ENCODE data around the gene NAA35.

NAA35 gene

DNA sequence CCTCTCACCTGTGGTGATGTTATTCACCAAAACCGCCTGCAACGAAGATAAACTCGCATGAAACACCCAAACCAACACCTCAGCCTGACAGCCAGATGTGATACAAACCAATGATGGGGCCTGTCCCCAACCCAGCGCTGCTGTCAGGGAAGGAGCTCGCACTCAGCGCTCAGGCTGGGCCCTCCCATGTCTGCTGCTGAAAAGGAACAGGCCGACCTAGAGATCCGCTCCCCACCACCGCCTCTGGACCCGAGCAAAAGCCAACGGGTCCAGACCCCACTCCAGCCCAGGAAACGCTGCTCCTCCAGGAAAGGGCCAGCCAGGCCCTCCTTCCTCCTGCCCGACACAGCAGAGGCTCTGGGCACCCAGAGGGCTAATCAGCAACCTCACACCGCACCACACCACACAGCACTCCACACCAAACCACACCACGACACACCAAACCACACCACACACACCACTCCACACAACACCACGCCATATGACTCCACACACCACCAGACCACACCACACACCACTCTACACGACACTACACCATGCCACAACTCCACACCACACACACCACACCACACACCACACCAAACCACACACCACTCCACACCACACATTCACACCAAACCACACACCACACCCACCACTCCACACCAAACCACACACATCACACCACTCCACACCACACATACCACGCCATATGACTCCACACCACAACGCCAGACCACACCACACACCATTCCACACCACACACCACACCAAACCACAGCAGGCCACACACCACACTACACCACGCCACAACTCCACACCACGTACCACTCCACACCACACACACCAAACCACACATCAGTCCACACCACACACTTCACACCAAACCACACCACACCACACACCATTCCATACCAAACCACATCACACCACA lies 111.9 kb downstream of the NAA35 start:
- FAIRE-seq, result no peak
- DNase-seq (ENCODE audit: extremely low spot score, insufficient read length, low read depth), result no peak

DNA sequence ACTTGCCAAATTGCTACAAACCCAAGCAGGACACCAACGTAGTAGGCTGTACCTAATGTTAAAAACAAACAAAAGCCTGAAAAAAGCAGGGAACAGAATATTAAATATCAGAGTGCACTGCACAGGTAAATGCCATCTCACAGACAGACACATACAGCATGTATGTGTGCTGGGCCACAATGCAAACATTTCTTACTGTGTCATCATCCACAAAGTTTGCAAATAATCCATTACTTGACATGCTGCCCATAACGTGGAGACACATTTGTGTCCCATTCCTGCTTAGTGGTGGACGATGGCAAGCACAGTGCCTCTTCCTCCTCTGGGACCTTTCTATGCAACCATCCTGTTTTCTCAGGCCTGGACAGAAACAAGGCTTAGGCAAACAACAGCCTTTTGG lies 113.7 kb downstream of the NAA35 start:
- FAIRE-seq (no peak), DNase-seq (ENCODE audit: extremely low spot score, insufficient read length, low read depth) (no peak)

DNA sequence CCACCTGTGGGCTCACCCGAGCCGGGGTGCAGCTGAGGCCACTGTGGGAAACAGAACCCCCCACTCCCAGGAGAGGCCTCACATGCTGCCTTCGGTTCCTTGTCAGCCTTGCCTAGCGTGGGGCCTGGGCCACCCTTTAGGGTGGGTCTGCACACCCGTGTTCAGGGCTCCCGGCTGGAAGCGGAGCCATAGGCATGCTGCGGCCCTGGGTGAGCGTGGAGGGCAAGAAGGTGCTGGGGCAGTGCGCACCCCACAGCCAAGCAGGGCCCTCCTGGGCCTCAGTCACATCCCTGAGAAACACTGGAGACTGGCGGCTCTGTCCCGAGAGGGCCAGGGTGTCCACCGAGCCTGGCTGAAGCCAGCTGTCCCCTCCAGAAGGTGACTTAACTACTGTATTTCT lies 116.5 kb downstream of the NAA35 start:
- FAIRE-seq, result no peak
- DNase-seq (ENCODE audit: extremely low spot score, insufficient read length, low read depth), result no peak

DNA sequence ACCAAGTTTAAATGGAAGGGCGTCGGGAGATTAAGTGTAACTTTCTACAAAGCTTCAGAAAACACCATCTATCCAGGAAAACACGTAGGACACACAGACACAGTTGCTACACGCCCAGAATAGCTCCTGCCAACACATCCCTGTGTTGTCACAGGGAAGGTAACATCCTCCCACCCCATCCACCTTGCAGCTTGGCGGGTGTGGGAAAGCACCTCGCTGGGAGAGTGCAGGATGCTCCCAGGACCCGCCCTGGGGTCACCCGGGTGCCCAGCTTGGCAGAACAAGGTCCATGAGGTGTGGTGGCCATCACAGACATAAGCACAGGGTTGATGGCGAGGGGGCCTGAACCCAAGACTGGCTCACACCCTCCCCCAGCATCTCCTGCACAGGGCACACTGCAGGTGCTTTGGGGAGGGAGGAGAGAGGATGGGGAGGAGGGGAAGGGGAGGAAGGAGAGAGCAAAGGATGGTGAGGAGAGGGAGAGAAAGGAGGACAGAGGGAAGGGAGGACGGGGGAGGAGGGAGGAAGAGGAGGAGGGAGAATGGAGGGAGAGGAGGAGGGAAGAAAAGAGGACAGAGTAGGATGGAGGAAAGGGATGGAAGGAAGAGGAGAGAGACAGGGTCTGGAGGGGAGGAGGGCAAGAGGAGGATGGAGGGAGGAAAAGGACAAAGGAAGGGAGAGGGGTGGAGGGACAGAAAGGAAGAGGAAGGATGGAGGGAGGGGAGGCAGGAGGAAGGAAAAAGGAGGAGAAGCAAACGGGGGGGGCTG lies 121.2 kb downstream of the NAA35 start:
- no peak for DNase-seq (ENCODE audit: extremely low spot score, insufficient read length, low read depth)
- FAIRE-seq, result no peak

DNA sequence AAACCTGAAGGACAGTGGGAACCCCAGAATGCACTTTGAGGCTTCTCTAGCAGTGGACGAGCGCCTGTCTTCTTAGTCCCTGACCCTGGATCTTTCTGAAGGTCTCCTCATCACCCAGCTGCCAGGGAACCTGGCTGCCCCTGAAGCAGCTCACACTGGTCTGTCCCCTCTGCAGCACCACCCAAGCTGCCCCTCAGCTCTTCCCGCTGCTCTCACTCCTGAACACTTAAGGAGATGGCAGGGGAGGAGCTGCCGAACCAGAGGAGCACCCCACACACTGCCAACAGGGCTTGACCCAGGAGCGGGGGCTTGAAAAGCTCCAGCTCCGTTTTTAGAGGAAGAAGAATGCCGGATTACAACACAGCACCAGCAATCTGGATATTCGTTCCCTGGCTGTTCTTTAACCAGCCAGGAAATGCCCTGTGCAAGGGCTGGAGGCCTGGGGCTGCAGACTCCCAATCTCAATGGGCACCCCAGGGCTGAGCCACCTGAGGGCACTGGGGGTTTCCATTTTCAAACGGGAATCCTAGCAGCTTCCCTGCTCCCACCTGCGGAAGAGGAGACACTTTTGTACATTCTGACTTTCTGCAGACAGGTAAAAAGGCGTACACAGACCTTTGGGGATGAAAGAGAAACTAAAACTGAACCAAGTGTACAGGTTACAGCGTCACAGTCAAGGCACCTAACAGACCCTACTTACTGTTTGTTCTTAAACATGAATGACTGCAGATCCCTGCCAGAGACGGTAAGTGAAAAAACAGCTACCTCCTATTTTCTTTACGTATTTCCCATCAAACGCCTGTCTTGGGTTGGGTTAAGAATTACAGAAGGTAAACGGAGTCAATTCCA lies 122.1 kb downstream of the NAA35 start:
- DNase-seq (ENCODE audit: extremely low spot score, insufficient read length, low read depth) (no peak), FAIRE-seq (peak; percentile 45)

DNA sequence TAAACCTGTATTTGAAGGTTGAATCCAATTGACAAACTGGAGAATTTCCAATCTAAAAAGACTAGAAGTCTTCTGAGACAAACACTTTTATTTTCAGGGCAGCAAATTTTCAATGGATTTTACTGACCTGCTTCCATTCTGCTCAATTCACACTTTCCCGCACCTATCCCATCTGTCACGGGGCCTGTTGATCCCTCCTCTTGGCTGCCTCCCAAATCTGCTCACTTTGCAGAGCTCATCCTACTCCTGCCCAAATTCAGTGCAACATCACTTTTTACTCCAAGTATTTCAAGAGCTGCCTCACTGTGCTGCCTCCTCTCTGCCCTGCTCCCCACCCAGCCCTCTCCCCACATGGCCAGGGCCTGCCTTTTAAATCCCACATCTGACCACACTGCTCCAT lies 123.3 kb downstream of the NAA35 start:
- FAIRE-seq (no peak), DNase-seq (ENCODE audit: extremely low spot score, insufficient read length, low read depth) (no peak)

DNA sequence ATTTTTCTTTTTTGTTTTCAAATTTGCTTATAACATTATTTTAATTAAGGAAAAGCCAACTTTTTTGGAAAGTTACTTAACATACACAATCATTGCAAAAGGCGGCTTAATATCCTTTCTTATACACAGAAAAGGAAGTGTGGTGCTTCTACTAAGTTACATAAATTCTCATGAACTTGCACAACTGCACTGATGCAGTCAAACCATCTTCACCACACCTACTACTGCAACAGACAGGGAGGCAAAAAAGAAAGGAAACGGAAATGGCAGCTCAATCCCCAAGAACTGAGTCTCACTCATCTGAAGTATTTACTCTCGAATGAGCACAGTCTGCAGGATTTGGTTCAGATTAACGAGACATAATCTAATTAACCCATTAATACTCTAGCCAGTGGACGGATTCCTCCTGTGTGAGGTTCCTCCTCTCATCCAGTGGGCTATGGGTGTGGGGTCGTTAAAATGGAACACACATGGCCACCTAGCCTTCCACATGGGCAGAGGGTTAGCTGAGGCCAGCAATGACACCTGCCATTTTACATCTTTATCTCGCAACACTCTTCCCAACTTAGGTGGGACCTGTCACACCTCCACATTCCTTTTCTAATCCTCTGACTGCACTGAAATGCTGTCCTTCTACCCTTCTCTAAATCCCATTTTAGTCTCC lies 128.4 kb downstream of the NAA35 start:
- FAIRE-seq (no peak), DNase-seq (ENCODE audit: extremely low spot score, insufficient read length, low read depth) (no peak)

All from GM18507 (cell line).